SK-N-MC (cell line): ENCODE data around the gene CEP76.

Source experiments
- DNase-seq: peaks from one replicate; pipeline ENCODE4 v3.0.0-alpha.2; 2011; ENCODE audit warnings: low read depth, low spot score
- H3K27ac ChIP-seq: fragments of 200-600 bp; sonication (generic); 2 replicates; pipeline ENCODE4 v1.5.1; 2016; ENCODE audit warnings: mixed run types
- H3K36me3 ChIP-seq: fragments of 200-600 bp; sonication (generic); 2 replicates; pipeline ENCODE4 v1.6.1; 2017; ENCODE audit warnings: antibody characterized with exemption, low read length, mixed read lengths; ENCODE audit not compliant: insufficient read depth
- H3K4me3 ChIP-seq: fragments of 200-600 bp; sonication (generic); 2 replicates; pipeline ENCODE4 v1.5.1; 2016
- H3K9ac ChIP-seq: fragments of 200-600 bp; sonication (generic); 2 replicates; pipeline ENCODE4 v1.8.0; 2017; ENCODE audit warnings: mixed run types, mixed read lengths; ENCODE audit not compliant: insufficient read length
- H3K9me3 ChIP-seq: fragments of 200-600 bp; sonication (generic); 2 replicates; pipeline ENCODE4 v1.6.1; 2017; ENCODE audit warnings: low read depth, mild to moderate bottlenecking, antibody characterized with exemption, low read length, moderate library complexity, mixed read lengths
- EZH2 ChIP-seq: fragments of 200-600 bp; sonication (generic); IDR thresholded peaks from one replicate; pipeline ENCODE4 v1.6.1; 2017; ENCODE audit warnings: antibody characterized with exemption
- FOXP2 ChIP-seq: optimal IDR thresholded peaks from 2 replicates; pipeline ENCODE3; 2011; ENCODE audit warnings: mild to moderate bottlenecking, moderate library complexity; ENCODE audit not compliant: insufficient read depth; ENCODE audit errors: extremely low read length, control extremely low read depth
- POLR2AphosphoS5 ChIP-seq: IDR thresholded peaks from 2 replicates; pipeline ENCODE4 v1.6.1; 2012; ENCODE audit warnings: mild to moderate bottlenecking, low read depth, low read length, borderline replicate concordance

CEP76 gene

DNA sequence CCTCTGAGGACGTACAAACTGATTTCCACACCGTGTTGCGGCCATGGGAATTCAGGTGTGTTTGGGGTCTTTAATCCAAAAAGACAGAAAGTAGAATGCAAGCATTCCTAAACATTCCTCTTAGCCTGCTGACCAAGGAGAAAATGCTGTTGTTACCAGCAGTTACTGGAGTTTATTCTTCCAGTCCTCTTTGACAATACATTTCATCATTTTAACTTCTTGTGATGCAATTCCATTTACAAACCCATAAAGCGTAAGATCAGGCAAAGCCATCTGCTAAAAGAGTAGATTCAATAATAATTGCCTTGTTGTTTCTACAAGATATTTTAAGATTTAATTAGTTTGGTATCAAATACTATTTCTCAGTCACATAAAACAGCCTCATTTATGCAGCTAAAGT is 77.3 kb downstream of the CEP76 start:
- TF ChIP-seq EZH2 (no peak), POLR2AphosphoS5 (no peak), FOXP2 (no peak)

More for the DNA sequence above, 77.3 kb downstream of the CEP76 start:
- Histone ChIP-seq H3K9ac (no peak overlapping the region), H3K4me3 (no peak overlapping the region), H3K36me3 (no peaks in the 10 kb centered on the region), H3K9me3 (0 out of 2 replicates have a peak, but pooled peaks cover 4% of the 10 kb centered on the region), H3K27ac (peak overlapping the region; percentile 12; the same call in 1 of the 2 replicates)
- DNase-seq: no peak
